Breast epithelium (tissue), 4 donors: ENCODE results near the gene SPTB. TPM values are rescaled to one million over a fixed set of nuclear protein-coding genes. Genes with fewer than 3 reads are reported as not detected.

Experiments
- DNase-seq, 2 donors: peaks; one replicate each; pipeline ENCODE4 v3.0.0-alpha.2; 2019; ENCODE audit warnings: low spot score in 2 of 2
- H3K27ac ChIP-seq, 2 donors: fragments of 200-600 bp; sonication (generic) in 1 of 2; one replicate each; pipeline ENCODE4 v1.5.1; 2016 to 2019; ENCODE audit warnings: mild to moderate bottlenecking in 1 of 2
- H3K27me3 ChIP-seq, 2 donors: fragments of 200-600 bp; sonication (generic) in 1 of 2; one replicate each; pipeline versions ENCODE4 v1.5.1 to v1.6.0; 2017 to 2019; ENCODE audit warnings: control low read depth in 1 of 2, mild to moderate bottlenecking in 1 of 2
- H3K36me3 ChIP-seq: fragments of 200-600 bp; one replicate; pipeline ENCODE4 v1.5.1; 2019
- H3K4me1 ChIP-seq, 2 donors: fragments of 200-600 bp; sonication (generic); one replicate each; pipeline ENCODE4 v1.5.1; 2016 to 2019; ENCODE audit warnings: control low read depth in 1 of 2
- H3K4me3 ChIP-seq, 3 donors: fragments of 200-600 bp; sonication (generic); 1 replicate in 2 of 3; 2 replicates in 1 of 3; pipeline ENCODE4 v1.5.1; 2016 to 2019; ENCODE audit warnings: mild to moderate bottlenecking in 3 of 3, moderate library complexity in 2 of 3
- H3K9me3 ChIP-seq, 2 donors: fragments of 200-600 bp; sonication (generic) in 1 of 2; one replicate each; pipeline ENCODE4 v1.5.1; 2016 to 2019; ENCODE audit warnings: control low read depth in 1 of 2
- POLR2A ChIP-seq: fragments of 450-650 bp; IDR thresholded peaks from one replicate; pipeline ENCODE4 v1.6.1; 2016; ENCODE audit warnings: antibody characterized with exemption, mild to moderate bottlenecking, moderate library complexity
- POLR2AphosphoS5 ChIP-seq, 3 donors: sonication (generic); formaldehyde crosslinking; IDR thresholded peaks; one replicate each; pipeline ENCODE4 v1.6.1; 2017; ENCODE audit warnings: antibody characterized with exemption in 3 of 3
- intact Hi-C: fragments of 100-400 bp; cut with DNase I; formaldehyde crosslinking; loops from one replicate; pipeline ENCODE4 v1.15.1; 2023; ENCODE audit warnings: low total_unique reads
- total RNA-seq, 3 donors: library from RNA; depleted of rRNA; stranded (reverse); fragments of >200 nt; gene quantifications; one replicate each; pipeline ENCODE4 v1.1.0, GENCODE V29; 2016
- TF ChIP-seq, protein P1 (sequence below), 3 donors: fragments of 450-650 bp; IDR thresholded peaks; one replicate each; pipeline ENCODE4 v1.5.1; 2016 to 2017; ENCODE audit warnings: antibody characterized with exemption in 3 of 3, mild to moderate bottlenecking in 3 of 3, moderate library complexity in 3 of 3

Gene SPTB
- total RNA-seq, 3 donors from 2014 or later: 0.88 to 2.6 (median 2.1) TPM

DNA sequence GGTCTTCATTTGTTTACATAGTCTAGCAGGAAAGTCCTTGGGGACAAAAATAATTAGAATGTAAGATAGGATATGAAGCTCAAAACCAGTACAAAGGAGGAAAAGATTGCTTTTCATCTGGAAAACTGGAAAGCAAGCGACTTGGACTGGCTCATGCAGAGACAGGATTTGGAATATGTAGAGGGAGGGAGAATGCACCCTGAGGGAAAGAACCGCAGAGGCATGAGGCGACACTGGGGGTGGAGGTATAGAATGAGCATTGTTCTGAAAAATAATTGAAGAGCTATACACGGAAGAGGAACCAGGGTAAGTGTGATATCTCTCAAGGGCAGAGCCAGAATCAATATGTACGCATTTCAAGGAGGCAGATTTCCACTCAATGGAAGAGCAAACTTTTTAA, 90.0 kb downstream of the SPTB start:
- no peaks in the 10 kb centered on the region for H3K4me1 ChIP-seq
- no peaks in the 10 kb centered on the region for H3K27me3 ChIP-seq
- no peaks in the 10 kb centered on the region for H3K9me3 ChIP-seq
- H3K36me3 ChIP-seq: no peaks in the 10 kb centered on the region
- no peak overlapping the region for H3K27ac ChIP-seq
- H3K4me3 ChIP-seq: no peak overlapping the region
- intact Hi-C loops: no loop called here
- TF ChIP-seq POLR2AphosphoS5 (IDR thresholded peaks at IDR 0.05): no peak
- TF ChIP-seq, protein P1, sequence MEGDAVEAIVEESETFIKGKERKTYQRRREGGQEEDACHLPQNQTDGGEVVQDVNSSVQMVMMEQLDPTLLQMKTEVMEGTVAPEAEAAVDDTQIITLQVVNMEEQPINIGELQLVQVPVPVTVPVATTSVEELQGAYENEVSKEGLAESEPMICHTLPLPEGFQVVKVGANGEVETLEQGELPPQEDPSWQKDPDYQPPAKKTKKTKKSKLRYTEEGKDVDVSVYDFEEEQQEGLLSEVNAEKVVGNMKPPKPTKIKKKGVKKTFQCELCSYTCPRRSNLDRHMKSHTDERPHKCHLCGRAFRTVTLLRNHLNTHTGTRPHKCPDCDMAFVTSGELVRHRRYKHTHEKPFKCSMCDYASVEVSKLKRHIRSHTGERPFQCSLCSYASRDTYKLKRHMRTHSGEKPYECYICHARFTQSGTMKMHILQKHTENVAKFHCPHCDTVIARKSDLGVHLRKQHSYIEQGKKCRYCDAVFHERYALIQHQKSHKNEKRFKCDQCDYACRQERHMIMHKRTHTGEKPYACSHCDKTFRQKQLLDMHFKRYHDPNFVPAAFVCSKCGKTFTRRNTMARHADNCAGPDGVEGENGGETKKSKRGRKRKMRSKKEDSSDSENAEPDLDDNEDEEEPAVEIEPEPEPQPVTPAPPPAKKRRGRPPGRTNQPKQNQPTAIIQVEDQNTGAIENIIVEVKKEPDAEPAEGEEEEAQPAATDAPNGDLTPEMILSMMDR (IDR thresholded peaks at IDR 0.05): no peak
- no peak for TF ChIP-seq POLR2A
- DNase-seq: no peak

DNA sequence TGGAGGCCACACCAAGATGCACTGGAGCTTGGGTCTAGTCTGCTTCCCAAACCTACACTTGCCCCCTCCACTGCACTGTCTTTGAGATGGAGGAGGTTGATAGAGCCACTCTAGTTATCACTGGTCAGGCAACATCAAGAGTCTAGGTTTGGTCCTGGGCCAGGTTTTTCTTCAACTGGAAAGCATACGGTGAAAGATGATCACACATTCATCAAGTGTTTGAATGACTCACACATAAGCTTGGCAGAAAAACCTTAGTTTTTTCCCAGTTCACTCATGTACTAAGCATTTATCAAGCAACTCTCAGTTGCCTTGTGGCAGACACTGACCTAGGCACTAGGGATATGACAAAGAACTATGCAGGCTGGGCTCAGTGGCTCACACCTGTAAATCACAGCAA, 91.0 kb downstream of the SPTB start:
- intact Hi-C loops: no loop called here
- Histone ChIP-seq H3K27me3 (no peaks in the 10 kb centered on the region), H3K36me3 (no peaks in the 10 kb centered on the region), H3K4me1 (no peaks in the 10 kb centered on the region), H3K4me3 (no peak overlapping the region), H3K9me3 (no peaks in the 10 kb centered on the region), H3K27ac (no peak overlapping the region)
- DNase-seq: no peak
- TF ChIP-seq, protein P1 (IDR thresholded peaks at IDR 0.05): no peak
- TF ChIP-seq POLR2AphosphoS5 (IDR thresholded peaks at IDR 0.05): no peak
- no peak for TF ChIP-seq POLR2A

DNA sequence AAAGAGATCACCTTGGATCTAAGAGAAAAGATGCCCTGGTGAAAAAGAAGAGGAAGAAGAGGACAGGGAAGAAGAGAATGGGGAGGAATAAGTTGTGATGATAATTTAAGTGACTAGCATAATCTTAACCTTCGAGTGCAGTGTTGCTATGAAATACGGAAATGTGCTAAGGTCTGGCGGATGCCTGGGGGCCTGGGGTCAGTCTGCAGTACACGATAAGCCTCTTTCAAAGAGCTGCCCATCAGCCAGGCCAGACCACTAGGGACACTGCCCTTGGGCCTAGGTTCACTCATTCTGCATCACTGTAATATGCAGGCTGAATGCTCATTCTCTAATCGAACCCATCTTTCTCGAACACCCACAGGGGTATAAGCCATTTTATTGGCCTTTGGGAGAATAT, 92.1 kb downstream of the SPTB start:
- no peak for TF ChIP-seq POLR2A
- no peak for TF ChIP-seq POLR2AphosphoS5 (IDR thresholded peaks at IDR 0.05)
- TF ChIP-seq, protein P1 (IDR thresholded peaks at IDR 0.05): no peak
- H3K4me1 ChIP-seq: no peaks in the 10 kb centered on the region
- H3K27ac ChIP-seq: no peak overlapping the region

DNA sequence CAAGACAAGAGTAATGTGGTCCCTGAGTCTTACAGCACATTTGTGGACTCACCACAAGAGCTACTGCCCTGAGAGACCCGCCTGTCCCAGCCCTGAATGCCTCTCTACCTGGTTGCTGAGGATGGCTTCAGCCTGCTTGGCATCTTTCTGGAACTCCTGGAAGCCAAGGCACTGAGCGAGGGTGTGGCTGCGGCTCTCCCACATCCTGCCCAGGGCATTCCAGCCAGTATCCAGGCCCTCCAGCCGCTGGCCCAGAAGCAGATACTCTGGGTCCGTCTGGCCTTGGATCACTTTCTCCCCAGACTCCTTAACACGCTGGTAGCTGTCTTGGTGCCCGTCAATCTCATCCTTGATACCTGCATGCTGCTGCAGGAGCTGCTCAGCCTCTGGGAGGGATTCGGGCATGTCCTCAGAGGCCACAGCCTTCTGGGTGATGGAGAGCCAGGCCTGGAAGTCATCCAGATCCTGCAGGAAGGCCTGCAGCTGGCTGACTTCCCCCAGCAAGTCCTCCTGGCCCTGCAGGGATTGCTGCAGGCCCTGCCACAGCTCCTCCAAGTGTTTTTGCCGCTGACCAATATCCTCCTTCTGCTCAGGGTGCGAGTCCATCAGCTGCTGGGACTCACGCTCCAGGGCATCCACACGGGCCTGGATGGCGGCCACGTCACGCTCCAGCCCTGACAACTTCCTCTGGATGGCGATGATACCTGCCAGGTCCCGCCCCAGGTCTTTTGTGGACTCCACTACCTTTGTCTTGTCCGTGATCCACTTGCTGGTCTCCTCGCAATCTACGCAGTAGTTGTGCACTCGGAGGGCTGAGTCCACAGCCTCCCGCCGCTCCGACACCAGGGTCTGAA, 93.2 kb downstream of the SPTB start:
- Histone ChIP-seq H3K4me3 (no peak overlapping the region), H3K9me3 (no peaks in the 10 kb centered on the region), H3K36me3 (no peaks in the 10 kb centered on the region), H3K27ac (no peak overlapping the region), H3K4me1 (no peaks in the 10 kb centered on the region), H3K27me3 (no peaks in the 10 kb centered on the region)
- no peak for DNase-seq
- TF ChIP-seq, protein P1 (IDR thresholded peaks at IDR 0.05): no peak
- TF ChIP-seq POLR2AphosphoS5 (IDR thresholded peaks at IDR 0.05) (no peak), POLR2A (no peak)
- intact Hi-C loops: no loop called here

More for the DNA sequence above, 92.1 kb downstream of the SPTB start:
- intact Hi-C loops: no loop called here
- DNase-seq: no peak
- Histone ChIP-seq H3K36me3 (no peaks in the 10 kb centered on the region), H3K9me3 (no peaks in the 10 kb centered on the region), H3K27me3 (no peaks in the 10 kb centered on the region), H3K4me3 (no peak overlapping the region)

DNA sequence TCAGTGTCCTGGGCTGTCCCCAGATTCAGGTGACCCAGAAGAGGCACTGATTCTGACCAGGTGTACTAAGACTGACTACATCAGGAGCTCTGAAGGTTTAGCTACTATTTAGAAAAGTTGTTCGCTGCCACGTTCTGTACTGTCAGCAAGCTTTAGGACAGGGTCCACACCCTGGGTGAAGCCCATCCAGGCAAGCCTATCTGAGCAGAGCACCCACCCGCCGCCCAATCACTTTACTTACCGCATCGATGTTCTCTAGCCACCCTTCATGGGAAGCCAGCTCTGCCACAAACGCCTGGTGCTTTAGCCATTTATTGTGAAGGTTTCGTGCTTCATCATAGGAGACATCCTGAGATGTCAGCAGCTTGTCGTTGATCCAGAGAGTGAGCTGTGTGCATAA, 95.7 kb downstream of the SPTB start:
- intact Hi-C loops: no loop called here
- no peak overlapping the region for H3K27ac ChIP-seq
- H3K4me1 ChIP-seq: no peaks in the 10 kb centered on the region
- H3K27me3 ChIP-seq: no peaks in the 10 kb centered on the region
- TF ChIP-seq, protein P1 (IDR thresholded peaks at IDR 0.05): no peak
- TF ChIP-seq POLR2AphosphoS5 (IDR thresholded peaks at IDR 0.05): no peak
- TF ChIP-seq POLR2A: no peak
- no peaks in the 10 kb centered on the region for H3K9me3 ChIP-seq
- no peak for DNase-seq
- H3K36me3 ChIP-seq: no peaks in the 10 kb centered on the region
- no peak overlapping the region for H3K4me3 ChIP-seq
